NB4 (cell line): ENCODE results near the gene ZNF275.
"Not testable (repeated sequence)": the region's sequence is repeated elsewhere in the genome, so short reads cannot be mapped to it uniquely, and the experiment has no call there.

Experiments used
- DNase-seq: peaks from one replicate; pipeline ENCODE4 v3.0.0; 2010; ENCODE audit warnings: low read depth
- H3K4me3 ChIP-seq: one replicate; pipeline ENCODE4 v1.5.1; 2011; ENCODE audit warnings: mild to moderate bottlenecking, low read depth, low read length, moderate library complexity
- CTCF ChIP-seq: IDR thresholded peaks from one replicate; pipeline ENCODE4 v1.5.1; 2012; ENCODE audit warnings: low read depth, low read length
- MYC ChIP-seq: IDR thresholded peaks from 2 replicates; pipeline ENCODE4 v1.6.1; 2011; ENCODE audit warnings: low read depth, low read length
- POLR2A ChIP-seq: IDR thresholded peaks from 2 replicates; pipeline ENCODE4 v1.6.1; 2011; ENCODE audit warnings: mild to moderate bottlenecking; ENCODE audit not compliant: insufficient read length; ENCODE audit errors: extremely low read depth
- TF ChIP-seq, protein P1 (sequence below): IDR thresholded peaks from 2 replicates; pipeline ENCODE4 v1.6.1; 2011; ENCODE audit warnings: low read depth, low read length

ZNF275 gene

DNA sequence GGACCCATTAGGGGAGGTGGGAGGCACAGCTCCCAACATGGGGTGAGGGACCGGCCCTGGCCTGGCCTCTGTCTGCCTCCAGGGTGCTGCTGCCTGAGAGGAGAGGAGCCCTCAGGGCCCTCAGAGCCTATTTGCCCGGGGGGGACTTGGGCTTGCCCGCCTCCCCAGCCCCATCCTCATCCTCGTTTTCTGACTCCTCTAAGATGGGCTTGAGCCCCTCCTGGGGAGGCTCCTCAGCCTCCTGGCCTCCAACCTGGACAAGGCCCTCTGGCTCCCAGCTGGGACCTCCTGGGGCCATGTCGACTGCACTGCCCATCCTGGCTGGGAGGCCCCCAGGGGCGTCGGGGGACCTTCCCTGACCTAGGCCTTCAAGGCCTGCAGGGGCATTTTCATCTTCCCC lies 15.1 kb upstream of the ZNF275 start:
- TF ChIP-seq POLR2A (no peak), MYC (no peak)
- no peak for DNase-seq
- no peak overlapping the region for H3K4me3 ChIP-seq

- TF ChIP-seq POLR2A (no peak), MYC (no peak), CTCF (no peak)
- TF ChIP-seq, protein P1, sequence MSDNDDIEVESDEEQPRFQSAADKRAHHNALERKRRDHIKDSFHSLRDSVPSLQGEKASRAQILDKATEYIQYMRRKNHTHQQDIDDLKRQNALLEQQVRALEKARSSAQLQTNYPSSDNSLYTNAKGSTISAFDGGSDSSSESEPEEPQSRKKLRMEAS: no peak
- H3K4me3 ChIP-seq: no peak overlapping the region
- no peak for DNase-seq
Observed at GRCh38 chrX:153319295-153320046, 14.5 kb upstream of the ZNF275 start.

DNA sequence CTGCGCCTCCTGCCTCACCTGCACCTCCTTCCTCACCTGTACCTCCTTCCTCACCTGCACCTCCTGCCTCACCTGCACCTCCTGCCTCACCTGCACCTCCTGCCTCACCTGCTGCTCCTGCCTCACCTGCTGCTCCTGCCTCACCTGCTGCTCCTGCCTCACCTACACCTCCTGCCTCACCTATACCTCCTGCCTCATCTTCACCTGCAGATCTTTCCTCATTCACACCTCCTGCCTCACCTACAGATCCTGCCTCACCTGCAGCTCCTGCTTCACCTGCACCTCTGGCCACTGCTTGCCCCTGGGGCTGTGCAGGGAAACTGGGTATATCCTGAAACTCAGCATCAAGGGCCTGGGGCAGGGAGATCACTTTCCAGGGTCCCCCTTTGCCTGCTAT lies 13.9 kb upstream of the ZNF275 start:
- DNase-seq, H3K4me3 ChIP-seq: not testable (repeated sequence)

DNA sequence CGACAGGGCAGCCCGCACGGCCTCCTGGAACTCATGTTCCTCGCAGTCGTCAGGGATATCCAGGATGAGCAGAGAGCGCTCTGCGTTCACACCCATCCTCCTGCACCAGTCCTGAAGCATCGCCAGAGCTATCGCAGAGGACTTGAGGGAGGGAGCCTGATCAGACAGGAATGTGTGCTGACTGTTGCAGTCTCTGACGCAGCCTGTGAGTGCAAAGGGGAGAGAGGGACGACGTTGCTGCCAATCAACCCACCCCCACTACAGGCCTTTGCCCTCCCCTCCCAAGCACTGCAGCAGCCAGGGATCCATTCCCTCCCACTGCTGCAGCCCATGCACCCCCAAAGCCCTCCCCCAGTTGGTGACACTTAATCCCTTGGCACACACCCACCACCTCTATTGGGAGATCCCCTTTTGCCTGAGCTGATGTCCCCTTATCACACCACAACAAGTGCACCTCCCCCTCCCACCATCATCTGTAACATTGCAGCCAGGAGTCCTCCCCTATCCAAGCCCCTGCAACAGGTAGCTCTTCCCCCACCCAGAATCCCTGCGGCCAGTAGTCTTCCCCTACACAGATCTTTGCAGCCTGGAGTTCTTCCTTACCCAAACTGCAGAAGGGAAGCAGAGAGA lies 13.3 kb upstream of the ZNF275 start:
- DNase-seq: no peak
- H3K4me3 ChIP-seq: no peak overlapping the region
- TF ChIP-seq MYC (no peak), POLR2A (no peak), CTCF (no peak)
- TF ChIP-seq, protein P1: no peak

GRCh38 chrX:153321381-153322124 lies 12.4 kb upstream of the ZNF275 start, which contains the start of gene PNMA6F:
Gene PNMA6F, minus strand, starts transcription at chrX:153321767. Its CDS starts 1,093 bp downstream, at chrX:153320674.
- DNase-seq: no peak
- H3K4me3 ChIP-seq: no peak within 1 kb of the TSS

GRCh38 chrX:153327561-153327960 lies 6.4 kb upstream of the ZNF275 start:
- no peak for TF ChIP-seq MYC
- TF ChIP-seq POLR2A: no peak
- no peak for TF ChIP-seq CTCF
- TF ChIP-seq, protein P1: no peak

More at GRCh38 chrX:153321381-153322124, 12.4 kb upstream of the ZNF275 start, which contains the start of gene PNMA6F:
- no peak for TF ChIP-seq POLR2A
- TF ChIP-seq MYC: no peak
- TF ChIP-seq, protein P1: no peak
- TF ChIP-seq CTCF: no peak

More at GRCh38 chrX:153327561-153327960, 6.4 kb upstream of the ZNF275 start:
- DNase-seq: no peak
- no peak overlapping the region for H3K4me3 ChIP-seq
